Measurements from ENCODE around the gene NDE1.
"Not testable (repeated sequence)": the region's sequence is repeated elsewhere in the genome, so short reads cannot be mapped to it uniquely, and the experiment has no call there.

NDE1 gene

GRCh38 chr16:15707332-15707731 lies 57.3 kb downstream of the NDE1 start:
- no peak overlapping the region for H3K27ac Mint-ChIP-seq

GRCh38 chr16:15708096-15708495 lies 58.1 kb downstream of the NDE1 start:
- peaks cover 61% of the 10 kb centered on the region for H3K36me3 Mint-ChIP-seq (ENCODE audit: low read depth)
- H3K27ac Mint-ChIP-seq = no peak overlapping the region
- H3K4me3 Mint-ChIP-seq = no peak overlapping the region
- peaks cover 19% of the 10 kb centered on the region for H3K4me1 Mint-ChIP-seq (ENCODE audit: low read depth)
- intact Hi-C loops (cut with micrococcal nuclease) = no loop called here
- no peaks in the 10 kb centered on the region for H3K9me3 Mint-ChIP-seq
- no peaks in the 10 kb centered on the region for H3K27me3 Mint-ChIP-seq

More at GRCh38 chr16:15707332-15707731, 57.3 kb downstream of the NDE1 start:
- peaks cover 17% of the 10 kb centered on the region for H3K4me1 Mint-ChIP-seq (ENCODE audit: low read depth)
- H3K27me3 Mint-ChIP-seq = no peaks in the 10 kb centered on the region
- intact Hi-C loops (cut with micrococcal nuclease) = no loop called here
- no peak overlapping the region for H3K4me3 Mint-ChIP-seq
- no peaks in the 10 kb centered on the region for H3K9me3 Mint-ChIP-seq
- H3K36me3 Mint-ChIP-seq (ENCODE audit: low read depth) = peaks cover 66% of the 10 kb centered on the region

GRCh38 chr16:15708997-15709396 lies 59.0 kb downstream of the NDE1 start:
- intact Hi-C loops (cut with micrococcal nuclease) = no loop called here
- H3K27ac Mint-ChIP-seq = no peak overlapping the region
- no peak overlapping the region for H3K4me3 Mint-ChIP-seq
- H3K36me3 Mint-ChIP-seq (ENCODE audit: low read depth) = peaks cover 66% of the 10 kb centered on the region
- no peaks in the 10 kb centered on the region for H3K9me3 Mint-ChIP-seq
- peaks cover 17% of the 10 kb centered on the region for H3K4me1 Mint-ChIP-seq (ENCODE audit: low read depth)
- H3K27me3 Mint-ChIP-seq = no peaks in the 10 kb centered on the region

- intact Hi-C loops (cut with micrococcal nuclease) = no loop called here
- Mint-ChIP-seq H3K27ac (no peak overlapping the region), H3K4me3 (no peak overlapping the region), H3K9me3 (no peaks in the 10 kb centered on the region), H3K36me3 (ENCODE audit: low read depth) (peaks cover 74% of the 10 kb centered on the region), H3K4me1 (ENCODE audit: low read depth) (peaks cover 4% of the 10 kb centered on the region), H3K27me3 (no peaks in the 10 kb centered on the region)
Measured at GRCh38 chr16:15714393-15715172, 64.5 kb downstream of the NDE1 start.

GRCh38 chr16:15715221-15715620 lies 65.2 kb downstream of the NDE1 start:
- peaks cover 74% of the 10 kb centered on the region for H3K36me3 Mint-ChIP-seq (ENCODE audit: low read depth)
- no peak overlapping the region for H3K27ac Mint-ChIP-seq
- H3K4me3 Mint-ChIP-seq = no peak overlapping the region
- intact Hi-C loops (cut with micrococcal nuclease) = no loop called here
- H3K27me3 Mint-ChIP-seq = no peaks in the 10 kb centered on the region
- no peaks in the 10 kb centered on the region for H3K9me3 Mint-ChIP-seq
- H3K4me1 Mint-ChIP-seq (ENCODE audit: low read depth) = peaks cover 4% of the 10 kb centered on the region

GRCh38 chr16:15716694-15717447 lies 66.8 kb downstream of the NDE1 start:
- Mint-ChIP-seq H3K27me3 (no peaks in the 10 kb centered on the region), H3K27ac (no peak overlapping the region)

GRCh38 chr16:15721018-15721417 lies 71.0 kb downstream of the NDE1 start:
- H3K4me3 Mint-ChIP-seq = no peak overlapping the region
- H3K36me3 Mint-ChIP-seq (ENCODE audit: low read depth) = peaks cover 82% of the 10 kb centered on the region
- no peaks in the 10 kb centered on the region for H3K4me1 Mint-ChIP-seq (ENCODE audit: low read depth)
- intact Hi-C loops (cut with micrococcal nuclease) = no loop called here
- no peaks in the 10 kb centered on the region for H3K9me3 Mint-ChIP-seq
- no peak overlapping the region for H3K27ac Mint-ChIP-seq
- H3K27me3 Mint-ChIP-seq = no peaks in the 10 kb centered on the region

More at GRCh38 chr16:15716694-15717447, 66.8 kb downstream of the NDE1 start:
- Mint-ChIP-seq H3K9me3 (no peaks in the 10 kb centered on the region), H3K36me3 (ENCODE audit: low read depth) (peaks cover 89% of the 10 kb centered on the region), H3K4me3 (no peak overlapping the region), H3K4me1 (ENCODE audit: low read depth) (peaks cover 4% of the 10 kb centered on the region)
- intact Hi-C loops (cut with micrococcal nuclease) = no loop called here

- no peaks in the 10 kb centered on the region for H3K27me3 Mint-ChIP-seq
- no peak overlapping the region for H3K27ac Mint-ChIP-seq
- no peaks in the 10 kb centered on the region for H3K9me3 Mint-ChIP-seq
- H3K4me3 Mint-ChIP-seq = no peak overlapping the region
- intact Hi-C loops (cut with micrococcal nuclease) = no loop called here
- peaks cover 82% of the 10 kb centered on the region for H3K36me3 Mint-ChIP-seq (ENCODE audit: low read depth)
- H3K4me1 Mint-ChIP-seq (ENCODE audit: low read depth) = no peaks in the 10 kb centered on the region
Measured at GRCh38 chr16:15723808-15724207, 73.8 kb downstream of the NDE1 start.

- Mint-ChIP-seq H3K4me3 (no peak overlapping the region), H3K4me1 (ENCODE audit: low read depth) (no peaks in the 10 kb centered on the region), H3K36me3 (ENCODE audit: low read depth) (peaks cover 65% of the 10 kb centered on the region), H3K27me3 (no peaks in the 10 kb centered on the region), H3K9me3 (no peaks in the 10 kb centered on the region), H3K27ac (no peak overlapping the region)
- intact Hi-C loops (cut with micrococcal nuclease) = no loop called here
Measured at GRCh38 chr16:15725641-15726240, 75.7 kb downstream of the NDE1 start.

- Mint-ChIP-seq H3K4me1 (ENCODE audit: low read depth) (no peaks in the 10 kb centered on the region), H3K27me3 (no peaks in the 10 kb centered on the region), H3K36me3 (ENCODE audit: low read depth) (peaks cover 55% of the 10 kb centered on the region), H3K9me3 (no peaks in the 10 kb centered on the region), H3K27ac (no peak overlapping the region), H3K4me3 (no peak overlapping the region)
- intact Hi-C loops (cut with micrococcal nuclease) = no loop called here
Measured at GRCh38 chr16:15726715-15727114, 76.7 kb downstream of the NDE1 start.

GRCh38 chr16:15727697-15728096 lies 77.7 kb downstream of the NDE1 start:
- H3K9me3 Mint-ChIP-seq; intact Hi-C loops (cut with micrococcal nuclease); H3K27me3 Mint-ChIP-seq; H3K27ac Mint-ChIP-seq; H3K4me1 Mint-ChIP-seq (ENCODE audit: low read depth); H3K4me3 Mint-ChIP-seq: not testable (repeated sequence)
- H3K36me3 Mint-ChIP-seq (ENCODE audit: low read depth) = peaks cover 59% of the 10 kb centered on the region

GRCh38 chr16:15729152-15729551 lies 79.1 kb downstream of the NDE1 start:
- H3K4me1 Mint-ChIP-seq (ENCODE audit: low read depth) = no peaks in the 10 kb centered on the region
- H3K4me3 Mint-ChIP-seq = no peak overlapping the region
- H3K27ac Mint-ChIP-seq = no peak overlapping the region
- H3K9me3 Mint-ChIP-seq = no peaks in the 10 kb centered on the region
- no peaks in the 10 kb centered on the region for H3K27me3 Mint-ChIP-seq
- intact Hi-C loops (cut with micrococcal nuclease) = no loop called here
- H3K36me3 Mint-ChIP-seq (ENCODE audit: low read depth) = peaks cover 63% of the 10 kb centered on the region

- no peaks in the 10 kb centered on the region for H3K27me3 Mint-ChIP-seq
- H3K9me3 Mint-ChIP-seq = no peaks in the 10 kb centered on the region
- H3K27ac Mint-ChIP-seq = no peak overlapping the region
- peaks cover 51% of the 10 kb centered on the region for H3K36me3 Mint-ChIP-seq (ENCODE audit: low read depth)
- no peaks in the 10 kb centered on the region for H3K4me1 Mint-ChIP-seq (ENCODE audit: low read depth)
- H3K4me3 Mint-ChIP-seq = no peak overlapping the region
- intact Hi-C loops (cut with micrococcal nuclease) = no loop called here
Measured at GRCh38 chr16:15732416-15732815, 82.4 kb downstream of the NDE1 start.

GRCh38 chr16:15735610-15736009 lies 85.6 kb downstream of the NDE1 start:
- Mint-ChIP-seq H3K9me3 (no peaks in the 10 kb centered on the region), H3K4me3 (no peak overlapping the region), H3K4me1 (ENCODE audit: low read depth) (peaks cover 6% of the 10 kb centered on the region), H3K27me3 (no peaks in the 10 kb centered on the region), H3K36me3 (ENCODE audit: low read depth) (peaks cover 57% of the 10 kb centered on the region), H3K27ac (no peak overlapping the region)
- intact Hi-C loops (cut with micrococcal nuclease) = no loop called here

Data from dendritic cell treated with granulocyte-macrophage colony-stimulating factor and Interleukin-4, amounts not matched to agents 40 ng/mL and 50 ng/mL, for 4 days (primary cell).